OCI-LY7 (cell line): ENCODE measurements around the gene SRRM5. TPM values are rescaled to one million over a fixed set of nuclear protein-coding genes. Genes with fewer than 3 reads are reported as not detected.

Source experiments
- BruUV-seq: library from RNA; stranded (reverse); fragments of 400-500 nt; replicated peaks from 2 replicates; lab custom pipeline; 2021; lab: Mats Ljungman, UMichigan
- CTCF ChIA-PET: fragments of 300-600 bp; sonication (Branson Sonifier 250); formaldehyde crosslinking; loops from one replicate; lab custom pipeline; 2022; ENCODE audit warnings: antibody characterized with exemption; ENCODE audit not compliant: unreplicated experiment; lab: Charles Lee
- POLR2A ChIA-PET: fragments of 300-600 bp; sonication (Branson Sonifier 250); formaldehyde crosslinking; loops from one replicate; lab custom pipeline; 2022; ENCODE audit warnings: antibody characterized with exemption; lab: Charles Lee
- DNase-seq: peaks from one replicate; pipeline ENCODE4 v3.0.0-alpha.2; 2015; ENCODE audit warnings: low spot score
- H2AFZ ChIP-seq: fragments of 200-600 bp; sonication (generic), shearing (Covaris generic); 2 replicates; pipeline ENCODE4 v1.6.1; 2014; ENCODE audit warnings: mild to moderate bottlenecking, antibody characterized with exemption, low read length, moderate library complexity
- H3K27ac ChIP-seq: fragments of 200-600 bp; sonication (generic); 2 replicates; pipeline ENCODE4 v1.5.1; 2014; ENCODE audit warnings: mixed run types, low read depth, mild to moderate bottlenecking, moderate library complexity, low read length, inconsistent platforms; ENCODE audit not compliant: poor library complexity, severe bottlenecking
- H3K36me3 ChIP-seq: fragments of 200-600 bp; sonication (generic); 2 replicates; pipeline ENCODE4 v1.6.1; 2014; ENCODE audit warnings: mild to moderate bottlenecking, antibody characterized with exemption, low read length, moderate library complexity, mixed read lengths; ENCODE audit not compliant: insufficient read depth
- H3K4me1 ChIP-seq: fragments of 200-600 bp; sonication (generic); 2 replicates; pipeline ENCODE4 v1.5.1; 2014; ENCODE audit warnings: mild to moderate bottlenecking, low read length; ENCODE audit not compliant: insufficient read depth, poor library complexity, severe bottlenecking
- H3K4me2 ChIP-seq: fragments of 200-600 bp; sonication (generic); 2 replicates; pipeline ENCODE4 v1.6.1; 2014; ENCODE audit warnings: mild to moderate bottlenecking, low read length
- H3K4me3 ChIP-seq: fragments of 200-600 bp; sonication (generic); 2 replicates; pipeline ENCODE4 v1.5.1; 2014; ENCODE audit warnings: mild to moderate bottlenecking, low read depth, low read length; ENCODE audit not compliant: poor library complexity, severe bottlenecking
- H3K79me2 ChIP-seq: fragments of 200-600 bp; sonication (generic); 2 replicates; pipeline ENCODE4 v1.6.1; 2016; ENCODE audit warnings: low read depth, mild to moderate bottlenecking, low read length, moderate library complexity, mixed read lengths; ENCODE audit not compliant: insufficient read depth
- H3K9me2 ChIP-seq: fragments of 200-600 bp; sonication (generic); 2 replicates; pipeline ENCODE4 v1.6.1; 2016; ENCODE audit warnings: mild to moderate bottlenecking, low read length, mixed read lengths; ENCODE audit not compliant: insufficient read depth
- H3K9me3 ChIP-seq: fragments of 200-600 bp; sonication (generic); 2 replicates; pipeline ENCODE4 v1.6.1; 2014; ENCODE audit warnings: mild to moderate bottlenecking, mixed run types, low read length, mixed read lengths
- H4K20me1 ChIP-seq: fragments of 200-600 bp; sonication (generic); 2 replicates; pipeline ENCODE4 v1.6.1; 2014; ENCODE audit warnings: mild to moderate bottlenecking, antibody characterized with exemption, low read length, moderate library complexity, mixed read lengths; ENCODE audit not compliant: insufficient read depth
- CTCF ChIP-seq: fragments of 200-600 bp; sonication (generic); conservative IDR thresholded peaks from 2 replicates; pipeline ENCODE4 v1.5.1; 2014; ENCODE audit warnings: mild to moderate bottlenecking, antibody characterized with exemption, low read length, moderate library complexity, mixed read lengths
- EZH2phosphoT487 ChIP-seq: fragments of 200-600 bp; sonication (generic); IDR thresholded peaks from 2 replicates; pipeline ENCODE4 v1.6.1; 2018; ENCODE audit warnings: low read depth, borderline replicate concordance, mild to moderate bottlenecking, mixed run types, antibody characterized with exemption, low read length, moderate library complexity, mixed read lengths
- intact Hi-C: fragments of 100-400 bp; cut with micrococcal nuclease; formaldehyde crosslinking; loops from one replicate; pipeline ENCODE4 v1.10.0; 2022; ENCODE audit not compliant: unreplicated experiment
- total RNA-seq, 2 experiments: library from RNA; depleted of rRNA in 1 of 2; stranded (reverse); fragments of >200 nt in 1 of 2; shearing (Covaris generic) in 1 of 2; gene quantifications; 2 replicates each; pipeline ENCODE4 v1.2.3, GENCODE V29; 2014 to 2022

SRRM5 gene
- total RNA-seq, 2 experiments from 2014 or later = 0.61 to 0.73 TPM

- no TSS peak for BruUV-seq
- Histone ChIP-seq H3K4me2 (no peak overlapping the region), H3K9me2 (no peaks in the 10 kb centered on the region), H3K79me2 (no peaks in the 10 kb centered on the region), H3K4me1 (peaks cover 12% of the 10 kb centered on the region), H3K36me3 (no peaks in the 10 kb centered on the region), H3K4me3 (no peak overlapping the region), H3K9me3 (no peaks in the 10 kb centered on the region), H2AFZ (no peak overlapping the region), H4K20me1 (no peaks in the 10 kb centered on the region), H3K27ac (no peak overlapping the region)
- intact Hi-C loops = no loop called here
- no peak for DNase-seq
- TF ChIP-seq CTCF (no peak), EZH2phosphoT487 (no peak)
- ChIA-PET POLR2A (no interaction called here), CTCF (no interaction called here)
Measured at GRCh38 chr19:43631491-43631890, 19.6 kb downstream of the SRRM5 start.

DNA sequence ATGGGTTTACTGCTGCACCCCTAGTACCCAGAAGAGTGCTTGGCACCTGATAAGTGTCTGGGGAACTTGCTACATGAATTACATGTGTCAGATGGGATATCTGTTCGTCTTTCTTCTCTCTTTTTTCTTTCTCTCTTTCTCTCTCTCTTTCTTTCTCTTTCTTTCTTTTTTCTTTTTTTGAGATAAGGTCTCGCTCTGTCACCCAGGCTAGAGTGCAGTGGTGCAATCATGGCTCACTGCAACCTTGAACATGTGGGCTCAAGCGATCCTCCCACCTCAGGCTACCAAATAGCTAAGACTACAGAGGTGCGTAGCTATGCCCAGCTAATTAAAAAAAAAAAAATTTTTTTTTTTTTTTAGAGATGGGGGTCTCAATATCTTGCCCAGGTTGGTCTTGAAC lies 21.6 kb downstream of the SRRM5 start:
- POLR2A ChIA-PET = no interaction called here
- no TSS peak for BruUV-seq
- no peak for DNase-seq
- H2AFZ ChIP-seq = no peak overlapping the region
- H3K4me3 ChIP-seq = no peak overlapping the region
- no peaks in the 10 kb centered on the region for H4K20me1 ChIP-seq
- H3K9me2 ChIP-seq = no peaks in the 10 kb centered on the region
- no peak overlapping the region for H3K4me2 ChIP-seq
- no peak overlapping the region for H3K27ac ChIP-seq
- intact Hi-C loops = no loop called here
- CTCF ChIA-PET = no interaction called here
- H3K36me3 ChIP-seq = no peaks in the 10 kb centered on the region
- TF ChIP-seq CTCF = no peak
- no peak for TF ChIP-seq EZH2phosphoT487
- H3K4me1 ChIP-seq = peaks cover 12% of the 10 kb centered on the region
- H3K9me3 ChIP-seq = no peaks in the 10 kb centered on the region
- no peaks in the 10 kb centered on the region for H3K79me2 ChIP-seq

DNA sequence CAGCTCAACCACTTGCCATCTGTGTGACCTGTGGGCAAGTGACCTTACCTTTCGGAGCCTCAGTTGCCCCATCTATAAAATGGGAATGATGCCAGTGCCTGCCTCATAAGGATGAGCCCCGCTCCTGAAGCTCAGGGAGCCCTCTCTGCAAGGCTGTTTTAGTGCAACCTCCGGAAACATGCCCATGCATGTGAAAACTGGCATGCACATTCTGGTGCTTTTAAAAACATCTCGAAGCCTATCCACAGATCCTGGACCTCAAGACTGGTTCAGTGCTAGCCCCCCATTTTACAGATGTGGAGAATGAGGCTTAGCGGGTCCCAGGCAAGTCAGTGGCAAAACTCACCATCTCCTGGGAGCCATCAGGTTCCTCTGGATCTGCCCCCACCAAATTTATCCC lies 22.2 kb downstream of the SRRM5 start:
- BruUV-seq = no TSS peak
- no peak overlapping the region for H3K27ac ChIP-seq
- no peak for TF ChIP-seq CTCF
- TF ChIP-seq EZH2phosphoT487 = no peak
- no peaks in the 10 kb centered on the region for H3K9me3 ChIP-seq
- intact Hi-C loops = no loop called here
- H3K79me2 ChIP-seq = no peaks in the 10 kb centered on the region
- no peaks in the 10 kb centered on the region for H3K9me2 ChIP-seq
- CTCF ChIA-PET = no interaction called here
- no peak for DNase-seq
- H4K20me1 ChIP-seq = no peaks in the 10 kb centered on the region
- POLR2A ChIA-PET = no interaction called here
- H3K4me1 ChIP-seq = peaks cover 12% of the 10 kb centered on the region
- no peak overlapping the region for H2AFZ ChIP-seq
- no peaks in the 10 kb centered on the region for H3K36me3 ChIP-seq
- H3K4me2 ChIP-seq = no peak overlapping the region
- no peak overlapping the region for H3K4me3 ChIP-seq
